Neural cell (in vitro differentiated cells): ENCODE results near the gene NCOA3. TPM values are rescaled to one million over a fixed set of nuclear protein-coding genes. Genes with fewer than 3 reads are reported as not detected.

Experiments used
- H2AFZ ChIP-seq: fragments of 200-600, 300-800 bp; sonication (generic), shearing (Covaris generic); 2 replicates; pipeline ENCODE4 v1.6.0; 2014; ENCODE audit warnings: low read depth, mild to moderate bottlenecking, antibody characterized with exemption, low read length, moderate library complexity
- H3F3A ChIP-seq: fragments of 200-600 bp; shearing (Covaris generic); 2 replicates; pipeline ENCODE4 v1.6.1; 2016; ENCODE audit warnings: mild to moderate bottlenecking, moderate library complexity, mixed read lengths, antibody characterized with exemption, low read length; ENCODE audit not compliant: insufficient read depth, poor library complexity, severe bottlenecking
- H3K27ac ChIP-seq: fragments of 200-600, 300-800 bp; sonication (generic), shearing (Covaris generic); 2 replicates; pipeline ENCODE4 v1.5.1; 2014; ENCODE audit warnings: mild to moderate bottlenecking, low read length, moderate library complexity
- H3K27me3 ChIP-seq: fragments of 300-800, 200-600 bp; sonication (generic), shearing (Covaris generic); 2 replicates; pipeline ENCODE4 v1.6.0; 2014; ENCODE audit warnings: mild to moderate bottlenecking, low read depth, low read length, moderate library complexity; ENCODE audit not compliant: insufficient read depth
- H3K36me3 ChIP-seq: fragments of 300-800, 200-600 bp; sonication (generic), shearing (Covaris generic); 2 replicates; pipeline ENCODE4 v1.5.1; 2014; ENCODE audit warnings: mild to moderate bottlenecking, antibody characterized with exemption, low read length, moderate library complexity; ENCODE audit not compliant: insufficient read depth
- H3K4me2 ChIP-seq: fragments of 300-800, 200-600 bp; sonication (generic), shearing (Covaris generic); 2 replicates; pipeline ENCODE4 v1.6.0; 2014; ENCODE audit warnings: mild to moderate bottlenecking, low read length
- H3K4me3 ChIP-seq: fragments of 300-800, 200-600 bp; sonication (generic), shearing (Covaris generic); 2 replicates; pipeline ENCODE4 v1.5.1; 2014; ENCODE audit warnings: mild to moderate bottlenecking, low read length, moderate library complexity
- H3K79me2 ChIP-seq: fragments of 200-600 bp; shearing (Covaris generic); replicated peaks from 2 replicates; pipeline ENCODE4 v1.6.0; 2014; ENCODE audit warnings: mild to moderate bottlenecking, low read length, moderate library complexity; ENCODE audit not compliant: insufficient read depth
- H3K9ac ChIP-seq: fragments of 300-800, 200-600 bp; sonication (generic), shearing (Covaris generic); 2 replicates; pipeline ENCODE4 v1.6.1; 2016; ENCODE audit warnings: mild to moderate bottlenecking, low read length, mixed read lengths
- H3K9me2 ChIP-seq: fragments of 200-600 bp; shearing (Covaris generic); 2 replicates; pipeline ENCODE4 v1.6.1; 2016; ENCODE audit warnings: mild to moderate bottlenecking, low read length, mixed read lengths; ENCODE audit not compliant: insufficient read depth
- H3K9me3 ChIP-seq: fragments of 200-600, 300-800 bp; sonication (generic), shearing (Covaris generic); 2 replicates; pipeline ENCODE4 v1.6.1; 2016; ENCODE audit warnings: mild to moderate bottlenecking, mixed run types, low read length, moderate library complexity, mixed read lengths
- H4K20me1 ChIP-seq: fragments of 200-600 bp; shearing (Covaris generic); 2 replicates; pipeline ENCODE4 v1.6.1; 2016; ENCODE audit warnings: mild to moderate bottlenecking, mixed run types; ENCODE audit not compliant: insufficient read depth
- EP300 ChIP-seq: fragments of 450-650 bp; conservative IDR thresholded peaks from 2 replicates; pipeline ENCODE4 v1.6.1; 2014; ENCODE audit warnings: antibody characterized with exemption, mild to moderate bottlenecking, moderate library complexity; ENCODE audit not compliant: poor library complexity, severe bottlenecking
- EZH2 ChIP-seq: fragments of 200-600, 300-800 bp; shearing (Covaris generic), sonication (generic); IDR thresholded peaks from 2 replicates; pipeline ENCODE4 v1.6.1; 2014; ENCODE audit warnings: antibody characterized with exemption, low read length, borderline replicate concordance, mild to moderate bottlenecking; ENCODE audit not compliant: insufficient read depth, poor library complexity, severe bottlenecking
- MXI1 ChIP-seq: fragments of 450-650 bp; conservative IDR thresholded peaks from 2 replicates; pipeline ENCODE4 v1.6.1; 2014; ENCODE audit warnings: antibody characterized with exemption, mild to moderate bottlenecking; ENCODE audit not compliant: poor library complexity, severe bottlenecking
- POLR2AphosphoS5 ChIP-seq: IDR thresholded peaks from 2 replicates; pipeline ENCODE4 v1.6.1; 2012
- RAD21 ChIP-seq: fragments of 450-650 bp; conservative IDR thresholded peaks from 2 replicates; pipeline ENCODE4 v1.6.1; 2014; ENCODE audit warnings: antibody characterized with exemption, mild to moderate bottlenecking, moderate library complexity
- SMC3 ChIP-seq: fragments of 450-650 bp; conservative IDR thresholded peaks from 2 replicates; pipeline ENCODE4 v1.6.1; 2014; ENCODE audit warnings: antibody characterized with exemption, mild to moderate bottlenecking, moderate library complexity; ENCODE audit not compliant: poor library complexity
- TAF1 ChIP-seq: IDR thresholded peaks from 2 replicates; pipeline ENCODE4 v1.6.1; 2012; ENCODE audit warnings: low read depth
- polyA plus RNA-seq: library from polyadenylated mRNA; depleted of rRNA; stranded (reverse); fragments of >200 nt; gene quantifications from 2 replicates; pipeline ENCODE4 v1.2.3, GENCODE V29; 2014
- TF ChIP-seq, protein P1 (sequence below): IDR thresholded peaks from 2 replicates; pipeline ENCODE4 v1.6.1; 2012; ENCODE audit warnings: borderline replicate concordance
- TF ChIP-seq, protein P2 (sequence below): fragments of 450-650 bp; IDR thresholded peaks from 2 replicates; pipeline ENCODE4 v1.5.1; 2014; ENCODE audit warnings: antibody characterized with exemption, mild to moderate bottlenecking, moderate library complexity; ENCODE audit not compliant: poor library complexity, severe bottlenecking

Gene NCOA3
- polyA plus RNA-seq, 1 donor from 2014 or later = 14.2 TPM

DNA sequence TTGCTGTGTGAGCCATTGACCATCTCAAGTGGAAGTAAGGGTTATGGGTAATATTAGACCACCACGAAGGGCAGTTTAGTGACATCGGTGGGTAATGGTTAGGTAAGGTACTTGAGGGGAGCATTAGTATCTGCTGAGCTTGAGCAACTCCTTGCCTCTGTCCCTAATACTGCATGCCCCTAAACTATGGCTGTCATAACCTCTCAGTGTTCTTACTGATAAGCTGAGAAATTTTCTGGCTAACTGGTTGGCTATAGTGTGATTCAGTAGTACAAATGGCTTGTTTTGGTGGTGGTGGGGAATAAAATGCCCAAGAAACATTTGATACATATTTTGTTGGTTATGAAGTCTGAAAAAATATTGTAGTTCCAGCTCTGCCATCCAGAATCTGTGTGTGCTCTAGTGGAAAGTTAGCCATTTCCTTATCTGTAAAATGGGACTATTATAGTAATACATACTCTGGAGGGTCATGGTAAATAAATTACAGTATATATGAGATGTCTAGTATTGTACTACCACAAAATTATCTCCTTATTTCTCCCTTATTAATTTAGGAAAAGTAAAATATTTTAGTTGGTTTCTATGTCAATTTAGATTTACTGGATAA lies 113.1 kb downstream of the NCOA3 start:
- H3K36me3 ChIP-seq = no peaks in the 10 kb centered on the region

DNA sequence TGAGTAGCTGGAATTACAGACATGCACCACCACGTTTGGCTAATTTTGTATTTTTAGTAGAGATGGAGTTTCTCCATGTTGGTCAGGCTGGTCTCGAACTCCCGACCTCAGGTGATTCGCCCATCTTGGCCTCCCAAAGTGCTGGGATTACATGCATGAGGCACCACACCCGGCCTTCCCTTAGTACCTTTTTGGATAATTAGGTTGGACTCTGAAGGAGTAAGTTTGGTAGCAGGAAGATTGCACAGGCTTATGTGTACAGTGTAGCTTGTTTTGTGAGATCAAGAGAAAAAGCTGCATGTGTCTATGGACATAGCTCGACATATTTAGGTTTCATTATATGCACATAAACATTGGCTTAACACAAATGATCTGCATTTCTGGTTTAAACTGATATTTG lies 116.8 kb downstream of the NCOA3 start:
- Histone ChIP-seq H3K9ac (no peak overlapping the region), H3K27me3 (no peaks in the 10 kb centered on the region), H3K36me3 (no peaks in the 10 kb centered on the region), H3K4me2 (no peak overlapping the region), H3K9me2 (no peaks in the 10 kb centered on the region), H2AFZ (no peak overlapping the region), H3K27ac (no peak overlapping the region), H4K20me1 (no peaks in the 10 kb centered on the region), H3K79me2 (peaks cover 5% of the 10 kb centered on the region), H3K9me3 (no peaks in the 10 kb centered on the region), H3K4me3 (no peak overlapping the region), H3F3A (no peaks in the 10 kb centered on the region)
- TF ChIP-seq POLR2AphosphoS5 (no peak), MXI1 (no peak)
- TF ChIP-seq, protein P1, sequence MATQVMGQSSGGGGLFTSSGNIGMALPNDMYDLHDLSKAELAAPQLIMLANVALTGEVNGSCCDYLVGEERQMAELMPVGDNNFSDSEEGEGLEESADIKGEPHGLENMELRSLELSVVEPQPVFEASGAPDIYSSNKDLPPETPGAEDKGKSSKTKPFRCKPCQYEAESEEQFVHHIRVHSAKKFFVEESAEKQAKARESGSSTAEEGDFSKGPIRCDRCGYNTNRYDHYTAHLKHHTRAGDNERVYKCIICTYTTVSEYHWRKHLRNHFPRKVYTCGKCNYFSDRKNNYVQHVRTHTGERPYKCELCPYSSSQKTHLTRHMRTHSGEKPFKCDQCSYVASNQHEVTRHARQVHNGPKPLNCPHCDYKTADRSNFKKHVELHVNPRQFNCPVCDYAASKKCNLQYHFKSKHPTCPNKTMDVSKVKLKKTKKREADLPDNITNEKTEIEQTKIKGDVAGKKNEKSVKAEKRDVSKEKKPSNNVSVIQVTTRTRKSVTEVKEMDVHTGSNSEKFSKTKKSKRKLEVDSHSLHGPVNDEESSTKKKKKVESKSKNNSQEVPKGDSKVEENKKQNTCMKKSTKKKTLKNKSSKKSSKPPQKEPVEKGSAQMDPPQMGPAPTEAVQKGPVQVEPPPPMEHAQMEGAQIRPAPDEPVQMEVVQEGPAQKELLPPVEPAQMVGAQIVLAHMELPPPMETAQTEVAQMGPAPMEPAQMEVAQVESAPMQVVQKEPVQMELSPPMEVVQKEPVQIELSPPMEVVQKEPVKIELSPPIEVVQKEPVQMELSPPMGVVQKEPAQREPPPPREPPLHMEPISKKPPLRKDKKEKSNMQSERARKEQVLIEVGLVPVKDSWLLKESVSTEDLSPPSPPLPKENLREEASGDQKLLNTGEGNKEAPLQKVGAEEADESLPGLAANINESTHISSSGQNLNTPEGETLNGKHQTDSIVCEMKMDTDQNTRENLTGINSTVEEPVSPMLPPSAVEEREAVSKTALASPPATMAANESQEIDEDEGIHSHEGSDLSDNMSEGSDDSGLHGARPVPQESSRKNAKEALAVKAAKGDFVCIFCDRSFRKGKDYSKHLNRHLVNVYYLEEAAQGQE = no peak
- TF ChIP-seq, protein P2, sequence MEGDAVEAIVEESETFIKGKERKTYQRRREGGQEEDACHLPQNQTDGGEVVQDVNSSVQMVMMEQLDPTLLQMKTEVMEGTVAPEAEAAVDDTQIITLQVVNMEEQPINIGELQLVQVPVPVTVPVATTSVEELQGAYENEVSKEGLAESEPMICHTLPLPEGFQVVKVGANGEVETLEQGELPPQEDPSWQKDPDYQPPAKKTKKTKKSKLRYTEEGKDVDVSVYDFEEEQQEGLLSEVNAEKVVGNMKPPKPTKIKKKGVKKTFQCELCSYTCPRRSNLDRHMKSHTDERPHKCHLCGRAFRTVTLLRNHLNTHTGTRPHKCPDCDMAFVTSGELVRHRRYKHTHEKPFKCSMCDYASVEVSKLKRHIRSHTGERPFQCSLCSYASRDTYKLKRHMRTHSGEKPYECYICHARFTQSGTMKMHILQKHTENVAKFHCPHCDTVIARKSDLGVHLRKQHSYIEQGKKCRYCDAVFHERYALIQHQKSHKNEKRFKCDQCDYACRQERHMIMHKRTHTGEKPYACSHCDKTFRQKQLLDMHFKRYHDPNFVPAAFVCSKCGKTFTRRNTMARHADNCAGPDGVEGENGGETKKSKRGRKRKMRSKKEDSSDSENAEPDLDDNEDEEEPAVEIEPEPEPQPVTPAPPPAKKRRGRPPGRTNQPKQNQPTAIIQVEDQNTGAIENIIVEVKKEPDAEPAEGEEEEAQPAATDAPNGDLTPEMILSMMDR = no peak

More for the DNA sequence above, 113.1 kb downstream of the NCOA3 start:
- TF ChIP-seq, protein P2 = no peak
- TF ChIP-seq, protein P1 = no peak
- TF ChIP-seq RAD21 = no peak
- no peak for TF ChIP-seq SMC3
- TF ChIP-seq POLR2AphosphoS5 = no peak
- TF ChIP-seq TAF1 = no peak
- TF ChIP-seq MXI1 = no peak
- no peak for TF ChIP-seq EZH2
- TF ChIP-seq EP300 = no peak
- no peak overlapping the region for H3K4me2 ChIP-seq
- no peaks in the 10 kb centered on the region for H3K9me3 ChIP-seq
- H2AFZ ChIP-seq = no peak overlapping the region
- no peak overlapping the region for H3K27ac ChIP-seq
- H4K20me1 ChIP-seq = no peaks in the 10 kb centered on the region
- H3F3A ChIP-seq = no peaks in the 10 kb centered on the region
- no peak overlapping the region for H3K9ac ChIP-seq
- peaks cover 5% of the 10 kb centered on the region for H3K79me2 ChIP-seq
- no peaks in the 10 kb centered on the region for H3K27me3 ChIP-seq
- H3K4me3 ChIP-seq = no peak overlapping the region
- H3K9me2 ChIP-seq = no peaks in the 10 kb centered on the region
